Effector CD8-positive, alpha-beta T cell (primary cell): Measurements from ENCODE around the gene ENSA.
"Not testable (repeated sequence)": the region's sequence is repeated elsewhere in the genome, so short reads cannot be mapped to it uniquely, and the experiment has no call there.

ENCODE experiments used
- DNase-seq: peaks from one replicate; lab custom pipeline; 2025; lab: John Stamatoyannopoulos, UW

The ENSA gene

DNA sequence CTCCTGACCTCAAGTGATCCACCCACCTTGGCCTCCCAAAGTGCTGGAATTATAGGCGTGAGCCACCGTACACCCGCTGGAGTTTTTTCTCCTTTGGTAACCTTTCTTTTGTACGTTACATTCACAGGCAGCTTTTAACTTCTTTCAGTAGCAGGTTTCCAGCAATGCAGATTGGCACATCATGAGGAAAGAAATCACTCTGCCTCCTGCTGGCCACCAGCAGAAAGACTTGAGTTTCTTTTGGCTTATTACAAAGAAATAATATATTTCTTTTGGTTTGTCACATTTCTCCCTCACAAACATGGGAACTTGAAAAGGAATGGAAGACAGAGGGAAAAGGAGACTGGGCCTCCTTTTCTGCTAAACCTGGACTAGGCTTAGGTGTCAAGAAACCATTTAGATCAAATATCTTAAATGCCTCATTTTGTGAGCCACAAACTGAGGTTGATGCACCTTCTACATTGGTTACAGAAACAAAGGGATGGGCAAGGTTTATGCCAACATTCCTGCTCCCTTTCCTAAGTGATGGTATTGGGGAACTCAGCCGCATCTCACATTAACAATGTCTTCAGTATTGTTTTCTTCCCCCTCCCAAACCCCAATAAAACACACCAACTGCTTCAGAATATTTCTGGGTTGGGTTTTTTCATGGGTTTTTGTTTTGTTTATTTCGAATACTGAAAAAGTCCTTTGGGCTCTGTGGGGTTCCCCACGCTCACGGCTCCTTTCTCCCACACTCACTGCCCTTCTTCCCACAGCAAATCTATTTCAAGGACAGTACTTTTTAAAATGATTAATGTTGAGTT lies 7.7 kb downstream of the ENSA start:
- DNase-seq: peak; percentile 12

- DNase-seq: no peak
These were observed 8.5 kb downstream of the ENSA start for GRCh38 chr1:150620919-150621318.

DNA sequence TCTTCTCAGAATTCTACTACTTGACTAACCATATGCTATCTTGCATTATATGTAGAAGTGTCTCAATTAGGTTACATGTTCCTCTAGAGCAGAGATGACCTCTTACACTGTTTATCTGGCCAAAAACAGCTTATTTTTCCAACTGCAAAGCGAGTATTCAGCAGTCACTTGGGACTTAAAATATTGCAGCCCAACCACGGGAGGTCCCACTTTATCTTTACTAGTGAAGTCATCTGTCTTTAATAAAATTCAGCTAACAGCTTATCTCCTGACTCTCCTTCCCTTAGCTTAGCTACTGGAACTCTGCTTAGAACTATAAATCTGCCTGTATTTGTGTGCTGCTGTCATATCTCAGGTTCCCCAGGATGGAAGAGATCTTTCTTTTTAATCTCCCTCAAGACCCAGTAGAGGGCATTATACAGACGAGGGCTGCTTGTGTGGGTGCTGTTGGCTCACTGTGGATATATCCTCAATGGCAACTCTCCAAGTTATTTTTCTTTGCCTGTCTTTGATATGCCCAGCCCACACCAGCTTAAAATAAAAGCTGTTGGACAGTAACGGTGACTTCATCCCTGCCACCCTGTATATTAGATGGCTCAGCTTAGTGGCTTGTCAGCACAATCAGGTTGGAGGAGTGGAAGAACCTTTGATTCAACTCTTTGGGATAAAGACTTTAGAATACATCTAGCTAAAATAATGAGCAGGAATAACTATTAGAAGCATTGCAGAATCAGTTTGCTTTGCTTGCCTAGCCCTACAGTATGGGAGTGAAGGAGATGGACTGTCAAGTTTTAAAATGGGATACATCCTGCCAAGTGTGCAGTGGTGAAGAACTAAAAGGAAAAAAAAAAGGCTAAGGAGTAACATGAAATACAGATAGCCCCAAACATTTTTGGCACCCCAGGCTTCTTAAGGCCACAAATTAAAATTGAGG lies 9.6 kb downstream of the ENSA start:
- no peak for DNase-seq

DNA sequence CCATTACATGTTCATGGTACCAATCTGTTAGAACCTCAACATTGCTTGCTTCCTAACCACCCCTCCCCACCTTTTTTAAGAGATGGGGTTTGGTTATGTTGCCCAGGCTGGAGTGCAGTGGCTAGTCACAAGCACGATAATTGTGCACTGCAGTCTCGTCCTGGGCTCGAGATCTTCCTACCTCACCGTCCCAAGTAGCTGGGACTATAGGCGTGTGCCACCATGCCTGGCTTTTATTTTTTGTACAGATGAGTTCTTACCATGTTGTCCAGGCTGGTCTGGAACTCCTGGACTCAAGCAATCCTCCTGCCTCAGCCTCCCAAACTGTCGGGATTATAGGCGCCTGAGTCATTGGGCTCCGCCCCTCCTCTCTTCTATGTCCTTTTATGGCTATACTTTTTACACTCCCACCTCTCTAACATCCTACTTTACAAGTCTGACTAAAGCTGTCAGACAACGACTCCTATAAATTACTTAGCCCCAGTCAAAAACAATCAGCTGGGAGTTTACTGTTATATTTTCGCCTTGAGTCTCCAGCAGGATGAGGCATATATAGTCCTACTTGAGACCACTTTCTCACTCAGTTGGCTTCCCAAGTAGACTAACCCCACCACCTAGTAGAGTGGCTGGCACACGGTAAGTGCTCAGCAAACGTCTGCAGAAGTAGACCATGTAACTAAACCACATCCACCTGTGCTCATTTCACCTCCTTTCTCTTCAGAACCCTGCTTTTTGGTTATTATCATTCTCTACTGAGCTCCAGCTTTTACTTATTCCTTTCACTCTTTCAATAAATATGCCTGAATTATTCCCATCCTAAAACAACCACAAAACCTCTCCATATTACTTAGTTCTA lies 13.8 kb downstream of the ENSA start:
- no peak for DNase-seq

DNA sequence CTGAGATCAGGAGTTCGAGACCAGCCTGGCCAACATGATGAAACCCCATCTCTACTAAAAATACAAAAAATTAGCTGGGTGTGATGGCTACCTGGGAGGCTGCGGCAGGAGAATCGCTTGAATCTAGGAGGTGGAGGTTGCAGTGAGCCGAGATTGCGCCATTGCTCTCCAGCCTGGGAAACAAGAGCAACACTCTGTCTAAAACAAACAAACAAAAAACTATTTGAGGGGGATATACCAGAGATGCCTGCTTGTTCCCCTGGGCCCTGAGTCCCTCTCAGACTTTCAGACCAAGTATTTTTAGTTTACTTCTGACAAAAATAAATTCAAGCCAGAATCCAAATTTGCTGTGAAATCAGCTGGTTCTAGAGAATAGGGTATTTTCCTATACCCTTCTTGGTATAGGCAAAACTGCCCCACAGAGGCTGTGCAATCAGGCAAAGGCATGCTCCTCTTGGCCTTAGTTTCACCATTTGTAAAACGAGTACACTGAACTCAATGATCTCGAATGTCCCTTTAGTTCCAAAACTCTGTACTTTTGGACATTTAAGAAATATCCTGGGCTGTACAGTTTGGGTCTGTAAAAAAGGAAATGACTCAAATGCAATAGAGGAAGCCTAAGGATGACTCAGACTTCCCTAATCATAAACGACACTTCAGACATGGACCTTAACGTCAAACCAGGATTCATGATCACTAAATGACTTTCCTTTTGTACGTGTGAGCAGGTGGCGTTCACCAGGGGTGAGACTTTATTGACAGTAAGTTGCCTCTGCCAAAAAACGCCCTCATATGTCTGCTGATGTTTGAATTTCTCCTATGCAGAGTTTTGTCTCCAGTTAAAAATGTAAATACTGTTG lies 16.1 kb downstream of the ENSA start:
- no peak for DNase-seq

GRCh38 chr1:150612014-150612345 lies 17.4 kb downstream of the ENSA start:
- no peak for DNase-seq

DNA sequence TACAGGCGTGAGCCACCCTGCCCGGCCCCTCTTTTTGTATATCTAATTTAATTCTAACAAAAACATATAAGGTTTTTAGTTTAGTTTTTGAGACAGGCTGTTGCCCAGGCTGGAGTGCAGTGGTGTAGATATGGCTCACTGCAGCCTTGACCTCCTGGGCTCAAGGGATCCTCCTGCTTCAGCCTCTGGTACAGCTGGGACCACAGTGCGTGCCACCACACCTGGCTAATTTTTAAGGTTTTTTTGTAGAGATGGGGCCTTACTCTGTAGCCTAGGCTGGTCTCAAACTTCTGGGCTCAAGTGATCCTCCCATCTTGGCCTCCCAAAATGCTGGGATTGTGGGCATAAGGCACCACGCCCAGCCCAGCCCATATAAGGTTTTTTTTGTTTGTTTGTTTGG lies 18.8 kb downstream of the ENSA start:
- no peak for DNase-seq

DNA sequence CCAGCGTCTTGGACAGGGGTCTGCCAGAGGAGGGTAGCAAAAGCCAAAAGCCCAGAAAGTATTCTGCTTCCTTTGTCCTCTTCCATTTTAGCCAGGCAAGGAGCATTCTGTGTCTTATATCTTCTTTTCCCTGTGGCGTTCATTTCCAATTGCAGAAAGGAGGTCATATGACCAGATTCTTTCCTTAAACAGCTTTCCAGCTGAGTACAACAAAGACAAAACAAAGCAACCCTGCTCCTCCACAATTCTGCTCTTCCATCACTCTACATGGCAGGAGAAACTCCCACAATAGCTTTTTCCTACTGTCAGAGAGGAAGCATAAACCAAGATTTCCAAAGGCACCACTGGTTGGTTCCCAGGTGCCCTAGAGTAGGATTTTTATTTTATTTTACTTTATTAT lies 19.7 kb downstream of the ENSA start:
- DNase-seq: no peak

- no peak for DNase-seq
These were observed 22.8 kb downstream of the ENSA start for GRCh38 chr1:150606463-150607142.

DNA sequence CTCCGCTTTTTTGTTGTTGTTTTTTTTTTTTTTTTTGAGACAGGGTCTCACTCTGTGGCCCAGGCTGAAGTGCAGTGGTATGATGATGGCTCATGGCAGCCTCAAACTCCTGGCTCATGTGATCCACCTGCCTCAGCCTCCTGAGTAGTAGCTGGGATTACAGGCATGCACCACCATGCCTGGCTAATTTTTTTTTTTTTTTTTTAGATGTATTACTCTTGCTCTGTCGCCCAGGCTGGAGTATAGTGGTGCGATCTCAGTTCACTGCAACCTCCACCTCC lies 24.0 kb downstream of the ENSA start:
- not testable (repeated sequence) for DNase-seq

- DNase-seq: no peak
These were observed 25.2 kb downstream of the ENSA start for GRCh38 chr1:150604226-150604588.

DNA sequence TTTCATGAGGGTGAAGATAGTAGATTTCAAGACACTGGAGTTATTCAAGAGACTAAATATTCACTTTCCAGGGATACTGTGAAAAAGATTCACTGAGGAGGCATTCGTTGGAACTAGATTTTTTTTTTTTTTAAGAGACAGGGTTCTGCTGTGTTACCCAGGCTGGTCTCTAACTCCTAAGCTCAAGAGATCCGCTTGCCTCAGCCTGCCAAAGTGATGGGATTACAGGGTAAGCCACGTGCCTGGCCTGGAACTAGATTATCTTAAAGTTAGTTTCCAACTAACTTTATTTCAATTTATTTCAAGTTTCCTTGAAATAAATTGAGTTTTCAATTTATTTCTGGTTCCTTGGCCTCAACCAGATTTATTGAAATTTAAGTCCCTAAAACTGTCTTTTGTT lies 25.7 kb downstream of the ENSA start:
- no peak for DNase-seq

DNA sequence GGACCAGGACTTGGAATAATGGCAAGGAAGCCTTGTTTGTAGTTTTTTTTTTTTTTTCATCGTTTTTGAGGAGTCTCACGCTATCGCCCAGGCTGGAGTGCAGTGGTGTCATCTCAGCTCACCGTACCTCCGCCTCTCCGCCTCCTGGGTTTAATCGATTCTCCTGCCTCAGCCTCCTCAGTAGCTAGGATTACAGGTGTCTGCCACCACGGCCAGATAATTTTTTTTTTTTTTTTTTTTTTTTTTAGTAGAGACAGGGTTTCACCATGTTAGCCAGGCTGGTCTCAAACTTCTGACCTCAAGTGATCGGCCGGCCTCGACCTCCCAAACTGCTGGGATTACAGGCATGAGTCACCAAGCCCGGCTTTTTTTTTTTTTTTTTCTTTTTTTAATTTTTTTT lies 27.0 kb downstream of the ENSA start:
- DNase-seq: not testable (repeated sequence)

- DNase-seq: no peak
These were observed 27.9 kb downstream of the ENSA start for GRCh38 chr1:150601540-150601939.

DNA sequence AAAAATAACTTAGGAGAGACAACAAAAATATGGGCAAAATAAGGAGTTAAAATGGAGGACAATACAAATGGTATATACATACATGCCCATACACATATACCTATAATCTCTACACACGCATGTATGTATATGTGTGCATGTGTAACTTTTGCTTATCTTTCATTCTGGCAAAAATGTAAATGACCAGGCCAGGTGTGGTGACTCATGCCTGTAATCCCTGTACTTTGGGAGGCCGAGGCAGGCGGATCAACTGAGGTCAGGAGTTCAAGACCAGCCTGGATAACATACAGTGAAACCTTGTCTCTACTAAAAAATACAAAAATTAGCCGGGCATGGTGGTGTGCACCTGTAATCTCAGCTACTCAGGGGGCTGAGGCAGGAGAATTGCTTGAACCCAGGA lies 31.1 kb downstream of the ENSA start:
- DNase-seq: not testable (repeated sequence)

GRCh38 chr1:150596976-150597375 lies 32.4 kb downstream of the ENSA start:
- no peak for DNase-seq

- DNase-seq: no peak
These were observed 33.1 kb downstream of the ENSA start for GRCh38 chr1:150596095-150596892.

- no peak for DNase-seq
These were observed 47.0 kb downstream of the ENSA start for GRCh38 chr1:150582371-150582770.

GRCh38 chr1:150581962-150582361 lies 47.5 kb downstream of the ENSA start:
- not testable (repeated sequence) for DNase-seq

DNA sequence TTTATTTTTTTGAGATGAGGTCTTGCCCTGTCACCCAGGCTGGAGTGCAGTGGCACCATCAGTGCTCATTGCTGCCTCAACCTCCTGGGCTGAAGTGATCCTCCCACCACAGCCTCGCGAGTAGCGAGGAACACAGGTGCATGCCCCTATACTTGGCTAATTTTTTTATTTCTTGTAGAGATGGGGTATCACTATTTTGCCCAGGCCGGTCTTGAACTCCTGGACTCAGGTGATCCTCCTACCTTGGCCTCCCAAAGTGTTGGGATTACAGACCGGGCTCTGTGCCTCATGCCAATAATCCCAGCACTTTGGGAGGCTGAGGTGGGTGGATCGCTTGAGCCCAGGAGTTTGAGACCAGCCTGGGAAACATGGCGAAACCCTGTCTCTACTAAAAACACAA lies 48.0 kb downstream of the ENSA start:
- DNase-seq: not testable (repeated sequence)
